Dendritic cell treated with granulocyte-macrophage colony-stimulating factor and Interleukin-4, amounts not matched to agents 40 ng/mL and 50 ng/mL, for 4 days (primary cell): ENCODE results near the gene EHD4.

Experiments
- H3K27ac Mint-ChIP-seq: one replicate; pipeline ENCODE4 v1.8.0; 2022; ENCODE audit warnings: mild to moderate bottlenecking, mixed read lengths
- H3K27me3 Mint-ChIP-seq: one replicate; pipeline ENCODE4 v1.8.0; 2022; ENCODE audit warnings: mild to moderate bottlenecking, mixed read lengths
- H3K36me3 Mint-ChIP-seq: one replicate; pipeline ENCODE4 v1.8.0; 2022; ENCODE audit warnings: low read depth, mixed read lengths
- H3K4me1 Mint-ChIP-seq: one replicate; pipeline ENCODE4 v1.8.0; 2022; ENCODE audit warnings: low read depth, mixed read lengths
- H3K4me3 Mint-ChIP-seq: one replicate; pipeline ENCODE4 v1.8.0; 2022; ENCODE audit warnings: mild to moderate bottlenecking, moderate library complexity, mixed read lengths
- H3K9me3 Mint-ChIP-seq: one replicate; pipeline ENCODE4 v1.8.0; 2022; ENCODE audit warnings: mixed read lengths
- intact Hi-C: fragments of 100-400 bp; cut with micrococcal nuclease; formaldehyde crosslinking; loops from one replicate; pipeline ENCODE4 v1.15.0; 2022

The EHD4 gene

DNA sequence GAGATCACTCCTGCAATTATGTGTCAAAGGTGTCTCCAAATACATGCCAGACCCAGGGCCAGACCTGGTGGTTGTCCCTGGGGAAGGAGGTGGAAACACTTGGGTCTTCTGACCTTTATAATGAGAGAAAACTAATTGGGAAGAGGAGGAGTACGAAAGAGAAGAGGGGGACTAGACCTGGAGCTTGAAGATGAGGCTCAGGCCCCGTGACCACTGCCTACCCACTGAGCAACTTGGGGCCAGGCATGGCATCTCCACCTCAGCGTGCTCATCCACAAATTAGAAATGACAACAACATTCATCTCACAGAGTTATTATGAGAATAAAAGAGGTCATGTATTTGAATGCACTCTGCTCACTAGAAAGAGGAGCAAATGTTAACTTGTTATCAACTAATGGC lies 59.1 kb downstream of the EHD4 start:
- H3K27ac Mint-ChIP-seq = peak overlapping the region; percentile 95
- no peaks in the 10 kb centered on the region for H3K9me3 Mint-ChIP-seq
- no peaks in the 10 kb centered on the region for H3K27me3 Mint-ChIP-seq
- H3K36me3 Mint-ChIP-seq = peaks cover 94% of the 10 kb centered on the region
- intact Hi-C loops = no loop called here
- H3K4me1 Mint-ChIP-seq = peaks cover 91% of the 10 kb centered on the region
- H3K4me3 Mint-ChIP-seq = no peak overlapping the region

- Mint-ChIP-seq H3K27me3 (no peaks in the 10 kb centered on the region), H3K4me1 (peaks cover 92% of the 10 kb centered on the region), H3K36me3 (peaks cover 97% of the 10 kb centered on the region), H3K27ac (peak overlapping the region; percentile 95), H3K9me3 (no peaks in the 10 kb centered on the region), H3K4me3 (peak overlapping the region; percentile 13)
- intact Hi-C loops = no loop called here
These were observed 60.5 kb downstream of the EHD4 start for GRCh38 chr15:41911691-41912345.

DNA sequence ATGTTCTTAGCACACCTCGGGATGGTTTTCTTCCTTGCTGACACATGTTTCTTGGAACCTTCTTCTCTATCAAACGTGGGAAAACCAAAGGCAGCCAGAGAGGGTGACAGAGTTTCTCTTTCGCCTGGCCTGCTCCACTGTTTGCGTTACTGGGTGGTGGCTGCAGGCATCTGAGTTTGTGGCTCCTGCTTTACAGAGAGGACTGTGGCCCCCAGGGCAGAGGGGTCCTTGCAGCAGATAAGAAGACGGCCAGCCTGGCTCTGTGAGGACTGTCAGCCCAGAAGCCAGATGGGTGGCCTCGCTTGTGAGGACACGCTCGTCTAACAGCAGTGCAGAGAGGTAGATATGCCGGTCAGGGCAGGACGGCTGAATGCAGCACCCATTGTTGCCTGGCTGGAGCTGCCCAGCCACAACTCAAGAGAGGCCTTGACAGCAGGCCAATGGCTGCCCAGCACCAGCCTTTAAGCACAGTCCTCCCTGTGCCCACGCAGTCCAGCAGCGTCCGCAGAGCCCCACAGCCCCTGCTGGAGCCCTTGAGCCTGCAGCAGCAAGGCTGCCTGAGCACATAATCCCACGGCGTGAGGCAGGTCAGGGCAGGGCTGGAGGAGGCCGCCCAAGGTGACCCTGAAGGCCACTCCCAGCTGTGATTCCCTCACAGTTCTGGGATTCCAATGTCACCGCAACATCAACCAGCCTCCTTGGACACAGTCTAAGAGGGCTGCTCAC lies 63.5 kb downstream of the EHD4 start:
- no peak overlapping the region for H3K4me3 Mint-ChIP-seq
- peaks cover 99% of the 10 kb centered on the region for H3K36me3 Mint-ChIP-seq
- H3K27me3 Mint-ChIP-seq = no peaks in the 10 kb centered on the region
- no peaks in the 10 kb centered on the region for H3K9me3 Mint-ChIP-seq
- H3K4me1 Mint-ChIP-seq = peaks cover 92% of the 10 kb centered on the region
- H3K27ac Mint-ChIP-seq = peak overlapping the region; percentile 89
- intact Hi-C loops = loop anchor here (10.0 kb wide), 1 partner anchor 134 kb away; the partner anchor contains the start of gene MAPKBP1

- peaks cover 99% of the 10 kb centered on the region for H3K36me3 Mint-ChIP-seq
- peak overlapping the region; percentile 44 for H3K4me3 Mint-ChIP-seq
- no peaks in the 10 kb centered on the region for H3K9me3 Mint-ChIP-seq
- H3K27me3 Mint-ChIP-seq = no peaks in the 10 kb centered on the region
- intact Hi-C loops = loop anchor here (10.0 kb wide), 1 partner anchor 132 kb away; the partner anchor contains the start of gene MAPKBP1
- peaks cover 76% of the 10 kb centered on the region for H3K4me1 Mint-ChIP-seq
- peak overlapping the region; percentile 89 for H3K27ac Mint-ChIP-seq
These were observed 65.2 kb downstream of the EHD4 start for GRCh38 chr15:41907141-41907540.

- peaks cover 99% of the 10 kb centered on the region for H3K36me3 Mint-ChIP-seq
- intact Hi-C loops = loop anchor here (10.0 kb wide), 1 partner anchor 132 kb away; the partner anchor contains the start of gene MAPKBP1
- H3K4me1 Mint-ChIP-seq = peaks cover 71% of the 10 kb centered on the region
- no peaks in the 10 kb centered on the region for H3K27me3 Mint-ChIP-seq
- H3K27ac Mint-ChIP-seq = peak overlapping the region; percentile 89
- no peaks in the 10 kb centered on the region for H3K9me3 Mint-ChIP-seq
- H3K4me3 Mint-ChIP-seq = peak overlapping the region; percentile 44
These were observed 65.7 kb downstream of the EHD4 start for GRCh38 chr15:41906608-41907007.

- Mint-ChIP-seq H3K9me3 (no peaks in the 10 kb centered on the region), H3K27me3 (no peaks in the 10 kb centered on the region), H3K27ac (peak overlapping the region; percentile 89), H3K4me3 (no peak overlapping the region), H3K36me3 (peaks cover 100% of the 10 kb centered on the region), H3K4me1 (peaks cover 58% of the 10 kb centered on the region)
- intact Hi-C loops = loop anchor here (2.0 to 10.0 kb wide), 2 partner anchors 76 to 130 kb away; partner anchors contain the start of genes JMJD7 and MAPKBP1
These were observed 67.1 kb downstream of the EHD4 start for GRCh38 chr15:41905036-41905793.

GRCh38 chr15:41904541-41905005 lies 67.8 kb downstream of the EHD4 start:
- peaks cover 100% of the 10 kb centered on the region for H3K36me3 Mint-ChIP-seq
- no peaks in the 10 kb centered on the region for H3K9me3 Mint-ChIP-seq
- H3K4me3 Mint-ChIP-seq = no peak overlapping the region
- intact Hi-C loops = loop anchor here (2.0 to 10.0 kb wide), 2 partner anchors 76 to 130 kb away; partner anchors contain the start of genes JMJD7 and MAPKBP1
- H3K27me3 Mint-ChIP-seq = no peaks in the 10 kb centered on the region
- H3K4me1 Mint-ChIP-seq = peaks cover 51% of the 10 kb centered on the region
- peak overlapping the region; percentile 89 for H3K27ac Mint-ChIP-seq

DNA sequence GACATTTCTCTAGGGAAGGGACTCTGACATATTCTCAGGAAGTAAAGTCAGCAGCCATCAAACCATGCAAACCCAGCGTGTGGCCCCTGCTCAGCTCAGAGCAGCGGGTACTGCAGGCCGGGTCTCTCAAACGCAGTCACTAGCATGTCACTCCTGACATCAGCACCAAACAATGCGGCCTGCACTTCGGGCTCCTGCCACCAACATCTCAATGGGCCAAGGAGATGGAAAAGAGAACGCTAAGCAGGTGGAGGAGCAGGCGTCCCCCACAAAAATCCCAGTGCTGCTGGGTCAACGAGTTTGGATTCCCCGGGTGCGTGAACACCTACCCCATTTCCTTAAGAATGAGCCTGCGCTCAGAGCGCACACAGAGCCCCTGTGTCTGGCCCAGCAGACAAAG lies 68.6 kb downstream of the EHD4 start:
- peaks cover 100% of the 10 kb centered on the region for H3K36me3 Mint-ChIP-seq
- H3K4me1 Mint-ChIP-seq = peaks cover 46% of the 10 kb centered on the region
- no peak overlapping the region for H3K4me3 Mint-ChIP-seq
- peak overlapping the region; percentile 89 for H3K27ac Mint-ChIP-seq
- no peaks in the 10 kb centered on the region for H3K9me3 Mint-ChIP-seq
- intact Hi-C loops = loop anchor here (2.0 to 10.0 kb wide), 2 partner anchors 75 to 129 kb away; partner anchors contain the start of genes JMJD7 and MAPKBP1
- no peaks in the 10 kb centered on the region for H3K27me3 Mint-ChIP-seq

DNA sequence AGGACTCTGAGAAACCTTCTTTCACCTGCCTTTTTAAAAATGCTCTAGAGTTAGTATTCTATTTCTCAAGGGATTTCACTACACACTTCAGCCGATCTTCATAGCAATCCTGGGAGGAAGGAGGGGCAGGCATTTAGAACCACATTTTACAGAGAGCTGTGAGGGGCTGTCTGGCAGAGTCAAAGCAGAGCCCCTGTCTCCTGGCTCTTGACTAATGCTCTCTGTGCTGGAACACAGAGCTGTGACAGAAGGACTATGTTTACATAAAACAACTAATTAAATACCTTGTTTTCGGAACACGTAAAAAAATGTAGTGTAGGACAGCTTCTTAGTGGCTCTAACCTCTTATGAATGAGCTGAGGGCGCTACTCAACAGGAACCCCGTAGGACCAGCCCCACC lies 70.9 kb downstream of the EHD4 start:
- intact Hi-C loops = loop anchor here (10.0 kb wide), 1 partner anchor 127 kb away; the partner anchor contains the start of gene MAPKBP1
- Mint-ChIP-seq H3K4me3 (no peak overlapping the region), H3K27ac (peak overlapping the region; percentile 34), H3K36me3 (peaks cover 100% of the 10 kb centered on the region), H3K4me1 (peaks cover 23% of the 10 kb centered on the region), H3K27me3 (no peaks in the 10 kb centered on the region), H3K9me3 (no peaks in the 10 kb centered on the region)

DNA sequence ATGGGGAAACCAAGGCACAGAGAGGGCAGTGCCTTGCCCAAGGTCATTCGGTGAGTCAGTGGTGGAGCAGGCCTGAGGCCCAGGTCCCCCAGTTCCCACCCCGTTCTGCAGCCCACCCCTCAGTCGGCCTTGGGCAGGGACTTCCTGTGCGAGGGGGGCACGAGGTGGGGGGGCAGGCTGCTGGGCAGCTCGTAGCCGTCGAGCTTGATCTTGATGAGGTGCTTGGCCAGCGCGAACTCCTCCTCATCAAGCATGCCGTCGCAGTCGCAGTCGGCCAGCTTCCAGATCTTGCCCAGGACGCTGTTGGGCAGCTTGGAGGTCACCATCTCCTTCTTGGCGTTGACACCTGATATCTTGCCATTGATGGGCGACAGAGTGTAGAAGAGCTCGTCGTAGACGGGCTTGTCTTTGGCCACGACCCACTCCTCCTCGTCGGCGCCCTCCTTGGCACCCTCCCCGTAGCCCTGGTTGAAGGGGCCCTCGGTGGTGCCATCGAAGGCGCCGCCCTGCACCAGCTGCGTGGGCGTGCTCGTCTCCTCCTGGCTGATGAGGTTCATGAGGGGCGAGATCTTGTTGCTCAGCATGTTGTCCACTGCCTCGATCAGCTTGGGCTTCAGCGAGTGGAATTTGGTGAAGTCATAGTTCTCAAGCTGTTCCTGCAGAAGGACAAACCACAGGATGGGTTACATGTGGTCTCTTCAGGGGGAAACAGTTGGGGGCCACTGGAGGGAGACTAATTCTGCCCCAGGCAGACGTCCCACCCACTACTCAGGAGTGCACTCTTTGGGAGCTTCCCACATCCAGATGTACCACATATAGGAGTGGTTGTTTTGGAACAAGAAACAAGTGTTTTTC lies 71.6 kb downstream of the EHD4 start:
- no peaks in the 10 kb centered on the region for H3K27me3 Mint-ChIP-seq
- H3K27ac Mint-ChIP-seq = peak overlapping the region; percentile 34
- intact Hi-C loops = loop anchor here (10.0 kb wide), 1 partner anchor 126 kb away; the partner anchor contains the start of gene MAPKBP1
- H3K9me3 Mint-ChIP-seq = no peaks in the 10 kb centered on the region
- peaks cover 99% of the 10 kb centered on the region for H3K36me3 Mint-ChIP-seq
- no peak overlapping the region for H3K4me3 Mint-ChIP-seq
- H3K4me1 Mint-ChIP-seq = peaks cover 16% of the 10 kb centered on the region

DNA sequence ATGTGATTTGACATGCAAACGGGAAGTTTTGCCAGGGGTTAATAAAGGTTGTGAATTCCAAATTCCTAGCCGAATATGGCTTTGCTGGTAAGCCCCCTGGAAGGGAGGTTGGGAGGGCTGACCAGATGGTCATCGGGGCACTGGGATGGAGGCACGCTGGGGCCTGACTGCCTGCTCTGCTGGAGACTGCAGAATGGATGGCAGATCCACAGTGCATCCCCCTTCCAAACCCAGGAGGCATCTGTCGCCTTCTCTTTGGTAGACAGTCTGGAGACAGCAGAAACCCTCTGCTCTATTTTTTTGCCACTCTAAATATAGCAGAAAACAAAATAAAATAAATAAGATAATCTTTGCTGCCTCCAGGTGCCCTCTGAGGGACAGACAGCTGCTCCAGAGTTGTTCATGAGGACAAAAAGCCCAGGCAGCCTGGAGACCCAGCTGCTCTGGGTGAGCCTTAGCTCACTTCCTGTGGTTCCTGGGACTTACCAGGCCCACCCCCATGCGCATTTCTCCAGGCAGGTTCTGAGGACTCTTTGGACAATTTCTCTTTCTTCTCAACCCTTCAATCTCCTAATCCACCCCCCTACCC lies 72.4 kb downstream of the EHD4 start:
- intact Hi-C loops = loop anchor here (10.0 kb wide), 1 partner anchor 125 kb away; the partner anchor contains the start of gene MAPKBP1
- H3K4me3 Mint-ChIP-seq = no peak overlapping the region
- H3K9me3 Mint-ChIP-seq = no peaks in the 10 kb centered on the region
- peaks cover 17% of the 10 kb centered on the region for H3K4me1 Mint-ChIP-seq
- H3K36me3 Mint-ChIP-seq = peaks cover 97% of the 10 kb centered on the region
- no peak overlapping the region for H3K27ac Mint-ChIP-seq
- no peaks in the 10 kb centered on the region for H3K27me3 Mint-ChIP-seq

DNA sequence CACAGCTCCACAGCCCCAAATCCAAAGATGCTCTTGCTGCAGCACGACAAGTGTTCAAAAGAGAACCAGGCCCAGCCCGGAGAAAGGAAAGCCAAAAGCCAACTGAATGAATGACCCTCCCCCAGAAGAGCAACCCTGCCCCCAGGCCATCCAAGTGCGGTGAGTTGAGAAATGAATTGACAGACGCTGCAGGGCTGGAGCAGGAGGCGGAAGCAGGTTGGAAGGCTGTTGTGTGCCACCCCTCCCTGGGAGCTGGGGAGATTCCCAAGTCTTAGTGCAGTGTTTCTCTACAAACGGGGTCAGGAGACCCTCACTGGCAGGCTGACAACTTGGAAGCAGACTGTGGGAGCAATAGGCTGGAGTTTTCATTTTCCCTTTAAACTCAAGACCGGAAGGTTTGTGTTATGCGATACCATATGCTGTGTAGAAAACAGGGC lies 75.0 kb downstream of the EHD4 start:
- no peak overlapping the region for H3K27ac Mint-ChIP-seq
- no peak overlapping the region for H3K4me3 Mint-ChIP-seq
- H3K9me3 Mint-ChIP-seq = no peaks in the 10 kb centered on the region
- peaks cover under 1% of the 10 kb centered on the region for H3K27me3 Mint-ChIP-seq
- intact Hi-C loops = no loop called here
- H3K4me1 Mint-ChIP-seq = peaks cover 31% of the 10 kb centered on the region
- H3K36me3 Mint-ChIP-seq = peaks cover 72% of the 10 kb centered on the region
